Central memory CD4-positive, alpha-beta T cell (primary cell): ENCODE data around the gene TGFB1I1.
"Not testable (repeated sequence)": the region's sequence is repeated elsewhere in the genome, so short reads cannot be mapped to it uniquely, and the experiment has no call there.

Experiments used
- DNase-seq: peaks from one replicate; pipeline ENCODE4 v3.0.0; 2022

Gene TGFB1I1

DNA sequence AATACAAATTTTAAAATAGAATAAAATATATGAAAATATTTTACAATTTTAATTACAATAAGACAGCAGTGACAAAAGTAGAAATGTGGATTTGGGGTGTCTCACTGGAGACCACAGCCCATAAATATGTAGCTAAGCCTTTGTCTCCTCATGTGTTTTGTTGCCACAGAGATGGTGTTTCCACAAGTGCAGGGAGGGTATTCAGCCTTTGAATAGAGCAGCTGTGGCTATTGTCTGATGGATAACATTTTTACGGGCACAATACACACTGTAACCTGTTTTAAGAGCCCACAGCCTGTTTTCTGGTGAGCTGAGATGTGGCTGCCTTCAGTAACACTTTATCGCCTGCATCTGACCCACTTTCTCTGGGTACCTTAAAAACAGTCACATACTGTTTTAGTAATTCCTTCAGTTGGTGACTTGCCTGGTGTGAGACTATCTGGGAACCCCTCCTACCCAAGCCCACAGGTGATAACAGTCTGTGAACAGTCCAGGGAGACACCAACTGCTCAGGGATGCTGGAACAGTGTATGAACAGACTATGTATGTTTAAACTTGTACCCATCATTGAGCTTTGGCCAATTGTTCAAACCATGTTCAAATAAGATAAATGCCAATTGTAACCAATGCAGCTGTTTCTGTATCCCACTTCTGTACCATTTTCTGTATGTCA, 47.9 kb downstream of the TGFB1I1 start:
- DNase-seq: no peak

DNA sequence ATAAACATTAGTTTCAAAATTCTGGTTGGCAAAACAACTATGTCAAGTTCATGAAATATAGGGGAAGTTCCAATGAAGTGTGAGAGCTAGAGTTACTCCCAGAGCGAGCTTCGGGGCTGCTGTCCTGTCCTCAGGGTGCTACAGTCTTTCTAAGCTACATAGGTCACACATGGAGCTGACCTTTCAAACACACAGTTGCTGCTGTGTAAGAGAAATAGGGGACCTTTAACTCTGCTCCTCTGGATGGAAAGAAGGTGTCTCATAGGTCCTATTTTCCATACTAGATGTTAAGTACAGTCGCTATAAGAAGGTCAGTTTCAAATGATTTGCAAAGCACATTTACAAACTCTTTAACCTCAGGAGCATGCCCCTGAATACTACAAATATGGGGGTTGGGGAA, 49.4 kb downstream of the TGFB1I1 start:
- no peak for DNase-seq

DNA sequence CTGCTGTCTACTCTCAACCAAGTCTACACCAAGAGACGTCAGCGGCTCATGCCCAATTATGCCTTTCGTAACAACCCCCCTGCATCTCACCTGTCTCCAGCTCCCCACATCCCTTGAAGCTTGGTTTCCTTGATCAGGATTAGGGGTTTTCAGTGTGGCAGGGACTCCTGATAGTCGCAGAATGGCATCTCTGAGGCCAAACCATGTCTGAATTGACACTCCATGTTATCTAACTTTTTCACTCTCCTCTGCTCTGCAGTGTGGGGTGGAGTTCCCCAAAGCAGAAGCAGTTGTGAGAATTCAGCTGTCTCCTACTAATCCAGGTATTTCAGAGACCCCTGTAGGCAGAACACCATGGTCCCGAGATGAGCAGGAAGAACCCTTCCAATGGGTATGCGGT, 50.1 kb downstream of the TGFB1I1 start:
- DNase-seq: no peak

DNA sequence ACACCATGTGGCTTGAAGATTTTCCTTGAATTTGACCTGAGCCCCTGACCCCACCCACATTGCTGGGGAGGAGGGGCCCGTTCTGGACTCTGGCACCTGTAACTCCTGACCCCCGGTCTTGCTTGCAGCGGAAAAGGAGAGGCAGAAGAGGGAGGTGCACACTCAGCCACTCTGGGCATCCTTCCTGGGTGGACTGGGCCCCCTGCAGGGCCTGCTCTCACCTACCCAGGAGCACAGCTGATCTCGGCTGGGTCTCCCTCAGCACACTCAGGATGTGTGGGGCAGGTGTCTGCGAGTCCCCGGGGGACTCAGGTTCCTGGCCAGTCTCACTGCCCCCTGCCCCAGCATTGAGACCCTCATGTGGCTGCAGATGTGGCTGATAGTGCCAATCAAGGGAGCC, 51.8 kb downstream of the TGFB1I1 start:
- not testable (repeated sequence) for DNase-seq

DNA sequence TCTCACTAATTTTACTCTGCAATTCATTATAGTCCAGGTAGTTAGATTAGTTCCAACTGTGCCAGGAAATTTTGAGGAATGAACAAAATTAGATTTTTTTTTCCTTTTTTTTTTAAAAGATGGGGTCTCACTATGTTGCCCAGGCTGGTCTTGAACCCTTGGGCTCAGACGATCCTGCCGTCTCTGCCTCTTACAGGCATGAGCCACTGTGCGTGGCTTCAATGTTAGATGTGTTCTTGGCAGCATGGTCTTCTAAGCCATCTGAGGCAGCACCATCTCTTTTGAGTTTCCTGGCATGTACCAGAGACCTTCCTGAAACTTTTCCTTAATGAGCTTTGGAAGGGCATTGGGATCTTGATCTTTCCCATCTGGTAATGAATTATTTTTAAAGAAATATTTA, 53.2 kb downstream of the TGFB1I1 start:
- DNase-seq: no peak
